H1 (cell line): ENCODE results near the gene RILPL1. TPM values are rescaled to one million over a fixed set of nuclear protein-coding genes. Genes with fewer than 3 reads are reported as not detected.

Experiments used
- CTCF ChIA-PET: fragments of 300-600 bp; sonication (Branson Sonifier 250); formaldehyde crosslinking; loops from one replicate; lab custom pipeline; 2021; ENCODE audit not compliant: partially characterized antibody; lab: Charles Lee
- POLR2A ChIA-PET: fragments of 300-600 bp; sonication (Branson Sonifier 250); formaldehyde crosslinking; loops from one replicate; lab custom pipeline; 2021; ENCODE audit warnings: inconsistent platforms; ENCODE audit not compliant: partially characterized antibody; lab: Charles Lee
- DNase-seq, 2 experiments: peaks; one replicate each; pipeline versions ENCODE4 v3.0.0 to v3.0.0-alpha.2; 2010 to 2022; ENCODE audit warnings: low spot score in 2 of 2, low read depth in 1 of 2, mixed read lengths in 1 of 2
- FAIRE-seq: peaks from 2 replicates; lab custom pipeline; 2011; peaks lifted over from hg19 to GRCh38; lab: Jason Lieb, UNC
- H2AFZ ChIP-seq: 2 replicates; pipeline ENCODE4 v1.8.1; 2012; ENCODE audit warnings: low read length, inconsistent platforms
- H2AK5ac ChIP-seq: 2 replicates; pipeline ENCODE4 v1.6.1; 2013; ENCODE audit warnings: low read depth, low read length
- H2BK120ac ChIP-seq: replicated peaks from 2 replicates; pipeline ENCODE3; 2013; ENCODE audit warnings: low read depth, low read length, inconsistent platforms
- H2BK12ac ChIP-seq: 2 replicates; pipeline ENCODE4 v1.6.1; 2013; ENCODE audit warnings: low read depth, low read length
- H2BK15ac ChIP-seq: 2 replicates; pipeline ENCODE4 v1.6.1; 2013; ENCODE audit warnings: low read length
- H2BK20ac ChIP-seq: 2 replicates; pipeline ENCODE4 v1.6.1; 2013; ENCODE audit warnings: low read length
- H2BK5ac ChIP-seq: 2 replicates; pipeline ENCODE4 v1.6.1; 2013; ENCODE audit warnings: low read depth, low read length
- H3K14ac ChIP-seq: 2 replicates; pipeline ENCODE4 v1.6.1; 2013; ENCODE audit warnings: inconsistent platforms; ENCODE audit not compliant: insufficient read length
- H3K18ac ChIP-seq: 2 replicates; pipeline ENCODE4 v1.6.1; 2013; ENCODE audit warnings: low read length; ENCODE audit errors: extremely low read depth
- H3K23ac ChIP-seq: 2 replicates; pipeline ENCODE4 v1.6.1; 2013; ENCODE audit warnings: inconsistent platforms; ENCODE audit not compliant: insufficient read length
- H3K23me2 ChIP-seq: 2 replicates; pipeline ENCODE4 v1.6.1; 2013; ENCODE audit warnings: low read depth, low read length
- H3K27ac ChIP-seq: 2 replicates; pipeline ENCODE4 v1.6.1; 2011; ENCODE audit warnings: low read depth, low read length, inconsistent platforms
- H3K27me3 ChIP-seq, 4 experiments: replicated peaks in 1 of 4; 1 replicate in 1 of 4; 2 replicates in 3 of 4; pipeline versions ENCODE4 v1.6.1 to v1.8.1; 2011 to 2013; ENCODE audit warnings: low read length in 3 of 4, mild to moderate bottlenecking in 3 of 4, inconsistent platforms in 2 of 4, mixed read lengths in 2 of 4, moderate library complexity in 1 of 4; ENCODE audit not compliant: control insufficient read depth in 3 of 4, insufficient read depth in 3 of 4; ENCODE audit errors: extremely low read depth in 1 of 4
- H3K36me3 ChIP-seq, 4 experiments: 2 replicates each; pipeline versions ENCODE4 v1.6.1 to v1.8.1; 2011 to 2013; ENCODE audit warnings: mild to moderate bottlenecking in 4 of 4, low read length in 3 of 4, moderate library complexity in 2 of 4, control low read depth in 1 of 4, inconsistent platforms in 1 of 4; ENCODE audit not compliant: insufficient read depth in 4 of 4, control insufficient read depth in 2 of 4
- H3K4ac ChIP-seq: replicated peaks from 2 replicates; pipeline ENCODE3; 2013; ENCODE audit warnings: low read length, low read depth, mixed read lengths, inconsistent platforms; ENCODE audit not compliant: insufficient read length
- H3K4me1 ChIP-seq, 4 experiments: replicated peaks in 1 of 4; 1 replicate in 1 of 4; 2 replicates in 3 of 4; pipeline versions ENCODE4 v1.6.1 to v1.8.1; 2011 to 2013; ENCODE audit warnings: low read length in 3 of 4, inconsistent platforms in 2 of 4, mixed read lengths in 1 of 4; ENCODE audit not compliant: insufficient read depth in 4 of 4, control insufficient read depth in 3 of 4
- H3K4me2 ChIP-seq, 2 experiments: 2 replicates each; pipeline versions ENCODE4 v1.6.1 to v1.8.1; 2011 to 2013; ENCODE audit warnings: low read depth in 2 of 2, low read length in 2 of 2, control low read depth in 1 of 2, inconsistent platforms in 1 of 2, mild to moderate bottlenecking in 1 of 2; ENCODE audit not compliant: insufficient read depth in 1 of 2
- H3K4me3 ChIP-seq, 4 experiments: fragments of 200-600, 300-600 bp in 1 of 4; sonication (generic), shearing (Covaris generic), sonication (Bioruptor Twin) in 1 of 4; 2 replicates each; pipeline versions ENCODE4 v1.5.1 to v1.8.1; 2011 to 2016; ENCODE audit warnings: low read length in 4 of 4, low read depth in 3 of 4, control low read depth in 2 of 4, inconsistent platforms in 2 of 4, mild to moderate bottlenecking in 2 of 4, mixed read lengths in 1 of 4, moderate library complexity in 1 of 4; ENCODE audit not compliant: insufficient read depth in 2 of 4; ENCODE audit errors: extremely low read depth in 1 of 4
- H3K56ac ChIP-seq: replicated peaks from 2 replicates; pipeline ENCODE3; 2013; ENCODE audit warnings: low read depth, mild to moderate bottlenecking, mixed read lengths, low read length, inconsistent platforms; ENCODE audit not compliant: insufficient read length
- H3K79me1 ChIP-seq: 2 replicates; pipeline ENCODE4 v1.6.1; 2013; ENCODE audit warnings: low read depth, low read length, control low read depth
- H3K79me2 ChIP-seq, 2 experiments: 2 replicates each; pipeline versions ENCODE4 v1.6.1 to v1.8.1; 2012 to 2013; ENCODE audit warnings: low read length in 2 of 2, mild to moderate bottlenecking in 2 of 2, inconsistent platforms in 1 of 2; ENCODE audit not compliant: insufficient read depth in 2 of 2, control insufficient read depth in 1 of 2
- H3K9ac ChIP-seq, 4 experiments: replicated peaks in 1 of 4; 1 replicate in 1 of 4; 2 replicates in 3 of 4; pipeline versions ENCODE4 v1.6.1 to v1.8.1; 2011 to 2013; ENCODE audit warnings: low read depth in 3 of 4, low read length in 3 of 4, control low read depth in 2 of 4, mild to moderate bottlenecking in 2 of 4, moderate library complexity in 2 of 4, inconsistent platforms in 1 of 4; ENCODE audit errors: extremely low read depth in 1 of 4
- H3K9me3 ChIP-seq, 2 experiments: 2 replicates each; pipeline versions ENCODE4 v1.6.1 to v1.8.1; 2012 to 2013; ENCODE audit warnings: mild to moderate bottlenecking in 2 of 2, moderate library complexity in 2 of 2, control low read depth in 1 of 2, inconsistent platforms in 1 of 2, low read depth in 1 of 2, low read length in 1 of 2, mixed read lengths in 1 of 2; ENCODE audit not compliant: insufficient read depth in 2 of 2
- H4K20me1 ChIP-seq, 2 experiments: replicated peaks in 1 of 2; 2 replicates each; pipeline versions ENCODE3 to v1.8.1; 2011 to 2013; ENCODE audit warnings: inconsistent platforms in 2 of 2, low read length in 2 of 2, mild to moderate bottlenecking in 1 of 2; ENCODE audit not compliant: insufficient read depth in 2 of 2, control insufficient read depth in 1 of 2
- H4K5ac ChIP-seq: 2 replicates; pipeline ENCODE4 v1.6.1; 2013; ENCODE audit warnings: low read length, low read depth, mixed read lengths, inconsistent platforms; ENCODE audit not compliant: insufficient read length
- H4K8ac ChIP-seq: 2 replicates; pipeline ENCODE4 v1.8.0; 2013; ENCODE audit warnings: mild to moderate bottlenecking, moderate library complexity, low read length, inconsistent platforms; ENCODE audit not compliant: insufficient read depth; ENCODE audit errors: extremely low read depth
- H4K91ac ChIP-seq: replicated peaks from 2 replicates; pipeline ENCODE3; 2013; ENCODE audit warnings: low read length, mixed read lengths, inconsistent platforms; ENCODE audit not compliant: insufficient read length
- SIN3A ChIP-seq, 2 experiments: IDR thresholded peaks in 1 of 2; conservative IDR thresholded peaks in 1 of 2; 2 replicates each; pipeline ENCODE4 v1.6.1; 2011 to 2012; ENCODE audit warnings: low read length in 2 of 2, improper control_type of control experiment in 1 of 2, low read depth in 1 of 2, mild to moderate bottlenecking in 1 of 2
- TCF12 ChIP-seq: IDR thresholded peaks from 2 replicates; pipeline ENCODE4 v1.6.1; 2011; ENCODE audit warnings: low read depth, mild to moderate bottlenecking, low read length
- WGBS, 2 experiments: shearing (Covaris generic) in 1 of 2; methylation state at CpG; one replicate each; pipeline versions ENCODE4 v1.1.6 to v1.1.7; 2013 to 2015; ENCODE audit warnings: low lambda C conversion rate in 2 of 2, mixed read lengths in 2 of 2, inconsistent platforms in 1 of 2, low coverage in 1 of 2, missing lambda C conversion rate in 1 of 2; ENCODE audit not compliant: insufficient replicate concordance in 2 of 2, insufficient coverage in 1 of 2, insufficient read length in 1 of 2; ENCODE audit errors: extremely low coverage in 1 of 2, missing lambda C conversion rate in 1 of 2; 5-methylcytosine and 5-hydroxymethylcytosine counted together
- polyA plus RNA-seq, 7 experiments: library from polyadenylated mRNA; depleted of rRNA in 3 of 7; stranded (reverse) in 5 of 7; unstranded in 2 of 7; fragments of >200 nt in 5 of 7; fragments of 200-250 nt in 2 of 7; gene quantifications; 1 replicate in 5 of 7; 2 replicates in 1 of 7; 4 replicates in 1 of 7; pipeline versions ENCODE4 v1.2.1 to v1.2.3, GENCODE V29; 2011 to 2013; ENCODE audit warnings: missing spikeins in 2 of 7, mixed read lengths in 2 of 7
- total RNA-seq: library from RNA; stranded (reverse); fragmentation: NEBNext Ultra II Directional; extraction: Animal tissue kit (Norgen Biotek cat#: 25700); gene quantifications from 2 replicates; pipeline ENCODE4 v1.2.1, GENCODE V29; 2021

Gene RILPL1
- total and polyA plus RNA-seq, 2 of the 8 experiments (the other 6 are each of a cell fraction or from before 2014, with no cell fraction given), result 6.7 to 9.4 TPM

DNA sequence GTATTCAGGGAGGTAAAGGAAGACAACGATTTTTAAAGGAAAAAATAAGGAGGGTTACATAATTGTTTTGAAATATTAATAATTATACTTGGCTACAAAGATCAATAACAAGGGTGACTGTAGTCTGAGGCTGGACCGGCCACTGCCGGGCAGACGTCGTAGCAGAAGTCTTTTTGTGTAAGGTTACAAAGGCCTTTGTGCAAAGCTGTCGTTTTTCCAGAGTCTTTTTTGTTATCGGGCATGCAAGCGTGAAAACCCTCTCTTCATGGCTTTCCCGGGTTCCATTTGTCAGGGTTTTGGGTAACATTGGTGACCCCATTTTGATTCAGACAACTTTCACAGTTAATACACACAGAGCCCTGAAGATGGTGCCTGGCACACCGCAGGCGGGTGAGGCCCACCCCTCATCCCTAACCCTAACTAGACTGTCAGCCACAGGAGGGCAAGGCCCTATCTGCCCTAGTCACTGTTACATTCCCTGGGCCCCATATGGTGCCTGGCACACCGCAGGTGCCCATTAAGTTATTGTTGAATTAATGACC is 31.3 kb downstream of the RILPL1 start:
- H3K9me3 ChIP-seq, result no peaks in the 10 kb centered on the region
- POLR2A ChIA-PET, result no interaction called here
- H3K14ac ChIP-seq, result no peak overlapping the region
- H3K27ac ChIP-seq, result no peak overlapping the region
- no peak overlapping the region for H2AFZ ChIP-seq
- H3K4me2 ChIP-seq, result no peak overlapping the region
- H3K36me3 ChIP-seq, result no peaks in the 10 kb centered on the region
- no peaks in the 10 kb centered on the region for H3K79me2 ChIP-seq
- H2BK15ac ChIP-seq, result no peak overlapping the region
- H3K56ac ChIP-seq, result no peak overlapping the region
- DNase-seq (no peak), FAIRE-seq (no peak)
- no peak overlapping the region for H2BK12ac ChIP-seq
- H3K27me3 ChIP-seq, result no peaks in the 10 kb centered on the region
- no peak overlapping the region for H3K18ac ChIP-seq
- H4K20me1 ChIP-seq, result no peaks in the 10 kb centered on the region
- no peak overlapping the region for H3K4me3 ChIP-seq
- WGBS, 2 experiments, result 91% methylated on average over 12 of the region's 12 CpGs; no CpG with 5 or more reads in 1 of the 2 experiments
- no peaks in the 10 kb centered on the region for H3K4me1 ChIP-seq
- H4K91ac ChIP-seq, result no peak overlapping the region
- no peak overlapping the region for H3K23ac ChIP-seq
- H2AK5ac ChIP-seq, result no peak overlapping the region
- H4K8ac ChIP-seq, result no peak overlapping the region
- no peak overlapping the region for H2BK20ac ChIP-seq
- CTCF ChIA-PET, result interaction anchor here (0.6 to 0.7 kb wide), 2 partner anchors 84 to 702 kb away, joined by 3 read pairs; no protein-coding TSS in a partner anchor
- no peak overlapping the region for H3K9ac ChIP-seq
- TF ChIP-seq TCF12 (0 out of 2 replicates have a peak, but pooled peaks have one; percentile 17), SIN3A (conservative IDR thresholded peaks at IDR 0.05 in 1 of 2, IDR thresholded peaks at IDR 0.05 in 1 of 2; ENCODE audit: low read depth in 1 of 2, low read length in 2 of 2) (no peak)
- TF ChIP-seq, all 59 proteins: peak for 1
- no peak overlapping the region for H2BK120ac ChIP-seq
- no peak overlapping the region for H3K4ac ChIP-seq
- H4K5ac ChIP-seq, result no peak overlapping the region
- no peaks in the 10 kb centered on the region for H3K79me1 ChIP-seq
- H2BK5ac ChIP-seq, result no peak overlapping the region
- no peaks in the 10 kb centered on the region for H3K23me2 ChIP-seq
